ENCODE results near the gene CARM1. TPM values are rescaled to one million over a fixed set of nuclear protein-coding genes. Genes with fewer than 3 reads are reported as not detected.
A peak's percentile ranks its signal among the peaks of the same experiment; 100 is the strongest.

The CARM1 gene
- total and polyA plus RNA-seq, 2 of the 13 experiments (the other 11 are each of a cell fraction or from before 2014, with no cell fraction given), result 27.6 to 55.8 TPM

GRCh38 chr19:10960314-10961072 lies 89.1 kb downstream of the CARM1 start, which contains the start of gene SMARCA4 (continued):
- TF ChIP-seq ZNF687 (CRISPR knock-in tag; IDR thresholded peaks at IDR 0.05), result peak; percentile 94
- TF ChIP-seq ZNF766 (CRISPR knock-in tag; IDR thresholded peaks at IDR 0.05; ENCODE audit: borderline replicate concordance), result 0 out of 2 replicates have a peak, but pooled peaks have one; percentile 30
- no peak for TF ChIP-seq PBX3 (CRISPR knock-in tag; IDR thresholded peaks at IDR 0.05; ENCODE audit: borderline replicate concordance)
- no peak for TF ChIP-seq TFE3 (CRISPR knock-in tag; IDR thresholded peaks at IDR 0.05)
- no peak for TF ChIP-seq TEAD2 (CRISPR knock-in tag; IDR thresholded peaks at IDR 0.05)
- TF ChIP-seq ZNF451 (CRISPR knock-in tag; IDR thresholded peaks at IDR 0.05), result peak; percentile 78; the same call in 1 of the 2 replicates
- no peak for TF ChIP-seq RFX3 (CRISPR knock-in tag; IDR thresholded peaks at IDR 0.05)
- peak; percentile 86 for TF ChIP-seq ZFP91 (CRISPR knock-in tag; IDR thresholded peaks at IDR 0.05; ENCODE audit: borderline replicate concordance)
- peak; percentile 83; the same call in 1 of the 2 replicates for TF ChIP-seq IRF9 (CRISPR knock-in tag; IDR thresholded peaks at IDR 0.05; ENCODE audit: borderline replicate concordance)
- no peak; the same call in 1 of the 2 replicates for TF ChIP-seq IRX3 (CRISPR knock-in tag; IDR thresholded peaks at IDR 0.05; ENCODE audit: borderline replicate concordance, low read depth)
- no peak for TF ChIP-seq CEBPB (IDR thresholded peaks at IDR 0.05; ENCODE audit: borderline replicate concordance, low read depth, low read length)
- TF ChIP-seq REPIN1 (CRISPR knock-in tag; IDR thresholded peaks at IDR 0.05; ENCODE audit: borderline replicate concordance, low read depth), result 0 out of 2 replicates have a peak, but pooled peaks have one; percentile 64
- TF ChIP-seq ZSCAN29 (CRISPR knock-in tag; conservative IDR thresholded peaks at IDR 0.05), result no peak
- peak; percentile 57; the same call in 1 of the 2 replicates for TF ChIP-seq BRCA1 (CRISPR knock-in tag; IDR thresholded peaks at IDR 0.05)
- TF ChIP-seq ZFP36L2 (CRISPR knock-in tag; IDR thresholded peaks at IDR 0.05), result no peak
- TF ChIP-seq PTBP1 (IDR thresholded peaks at IDR 0.05; ENCODE audit: low read depth, low read length, poor library complexity, severe bottlenecking), result no peak
